ENCODE results near the gene TSSK2. TPM values are rescaled to one million over a fixed set of nuclear protein-coding genes. Genes with fewer than 3 reads are reported as not detected.

The TSSK2 gene
- total RNA-seq, 1 donor from 2014 or later: not detected

DNA sequence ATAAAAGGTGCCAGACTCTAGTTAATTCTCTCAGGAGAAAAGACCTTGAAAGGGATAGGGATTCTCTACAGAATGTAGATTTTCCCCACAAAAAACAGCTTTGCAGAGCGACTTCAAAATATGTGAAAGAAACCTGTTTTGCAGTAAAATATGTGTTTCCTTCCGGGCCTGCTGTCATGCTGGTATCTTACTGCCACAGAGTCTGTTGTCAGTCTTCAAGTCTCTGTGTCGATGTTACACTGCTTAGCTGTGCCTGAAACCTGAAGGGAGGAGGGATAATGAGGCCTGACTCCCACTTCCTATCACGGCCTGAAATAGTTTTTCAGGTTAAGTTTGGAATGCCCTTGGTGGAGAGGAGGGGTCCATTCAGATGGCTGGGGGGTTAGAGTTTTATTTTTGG lies 7.2 kb upstream of the TSSK2 start:
- no peak for FAIRE-seq
- peaks cover 3% of the 10 kb centered on the region for H3K36me3 ChIP-seq (ENCODE audit: control insufficient read depth, insufficient read depth, low read length)
- no peaks in the 10 kb centered on the region for H3K27me3 ChIP-seq (ENCODE audit: control insufficient read depth, insufficient read depth, low read length)
- no peak for DNase-seq (ENCODE audit: low read depth)
- H3K4me3 ChIP-seq (ENCODE audit: low read depth, low read length): no peak overlapping the region
- TF ChIP-seq, protein P1, sequence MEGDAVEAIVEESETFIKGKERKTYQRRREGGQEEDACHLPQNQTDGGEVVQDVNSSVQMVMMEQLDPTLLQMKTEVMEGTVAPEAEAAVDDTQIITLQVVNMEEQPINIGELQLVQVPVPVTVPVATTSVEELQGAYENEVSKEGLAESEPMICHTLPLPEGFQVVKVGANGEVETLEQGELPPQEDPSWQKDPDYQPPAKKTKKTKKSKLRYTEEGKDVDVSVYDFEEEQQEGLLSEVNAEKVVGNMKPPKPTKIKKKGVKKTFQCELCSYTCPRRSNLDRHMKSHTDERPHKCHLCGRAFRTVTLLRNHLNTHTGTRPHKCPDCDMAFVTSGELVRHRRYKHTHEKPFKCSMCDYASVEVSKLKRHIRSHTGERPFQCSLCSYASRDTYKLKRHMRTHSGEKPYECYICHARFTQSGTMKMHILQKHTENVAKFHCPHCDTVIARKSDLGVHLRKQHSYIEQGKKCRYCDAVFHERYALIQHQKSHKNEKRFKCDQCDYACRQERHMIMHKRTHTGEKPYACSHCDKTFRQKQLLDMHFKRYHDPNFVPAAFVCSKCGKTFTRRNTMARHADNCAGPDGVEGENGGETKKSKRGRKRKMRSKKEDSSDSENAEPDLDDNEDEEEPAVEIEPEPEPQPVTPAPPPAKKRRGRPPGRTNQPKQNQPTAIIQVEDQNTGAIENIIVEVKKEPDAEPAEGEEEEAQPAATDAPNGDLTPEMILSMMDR (IDR thresholded peaks at IDR 0.05; ENCODE audit: insufficient read depth, low read length, severe bottlenecking): no peak

DNA sequence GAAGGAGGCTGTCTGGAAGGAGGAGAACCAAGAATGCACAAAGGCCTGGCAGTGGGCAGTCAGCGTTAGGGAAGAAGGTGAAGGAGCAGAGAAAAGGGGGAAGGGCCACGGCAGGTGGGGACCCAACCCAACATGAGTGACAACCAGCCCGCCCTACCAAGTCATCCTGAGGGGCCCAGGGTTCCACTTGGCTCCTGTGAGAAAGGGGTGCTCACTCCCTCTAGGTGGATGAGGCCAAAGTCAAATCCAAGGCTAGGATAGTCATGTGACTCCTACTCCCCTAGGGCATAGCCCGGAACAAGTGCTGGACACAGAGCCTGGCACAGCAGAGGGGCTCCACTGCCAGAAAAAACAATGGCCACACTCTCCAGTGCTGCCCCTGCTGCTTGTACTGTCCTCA lies 6.7 kb upstream of the TSSK2 start:
- peaks cover 3% of the 10 kb centered on the region for H3K36me3 ChIP-seq (ENCODE audit: control insufficient read depth, insufficient read depth, low read length)
- DNase-seq (ENCODE audit: low read depth) (no peak), FAIRE-seq (peak; percentile 36)
- no peaks in the 10 kb centered on the region for H3K27me3 ChIP-seq (ENCODE audit: control insufficient read depth, insufficient read depth, low read length)
- TF ChIP-seq, protein P1 (IDR thresholded peaks at IDR 0.05; ENCODE audit: insufficient read depth, low read length, severe bottlenecking): no peak
- no peak overlapping the region for H3K4me3 ChIP-seq (ENCODE audit: low read depth, low read length)

DNA sequence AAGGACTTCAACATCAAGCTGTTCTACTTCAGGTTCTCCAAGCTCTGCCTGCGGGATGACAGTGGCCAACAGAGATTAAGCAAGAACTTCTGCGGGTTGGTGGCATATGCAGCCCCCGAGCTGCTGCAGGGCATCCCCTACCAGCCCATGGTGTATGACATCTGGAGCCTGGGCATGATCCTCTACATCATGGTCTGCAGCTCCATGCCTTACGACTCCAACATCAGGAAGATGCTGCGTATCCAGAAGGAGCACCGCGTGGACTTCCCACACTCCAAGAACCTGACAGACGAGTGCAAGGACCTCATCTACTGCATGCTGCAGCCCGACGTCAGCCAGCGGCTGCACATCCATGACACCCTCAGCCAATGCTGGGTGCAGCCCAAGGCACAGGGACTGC lies 6.1 kb upstream of the TSSK2 start:
- no peaks in the 10 kb centered on the region for H3K27me3 ChIP-seq (ENCODE audit: control insufficient read depth, insufficient read depth, low read length)
- no peak overlapping the region for H3K4me3 ChIP-seq (ENCODE audit: low read depth, low read length)
- TF ChIP-seq, protein P1 (IDR thresholded peaks at IDR 0.05; ENCODE audit: insufficient read depth, low read length, severe bottlenecking): no peak
- FAIRE-seq: no peak
- peaks cover 2% of the 10 kb centered on the region for H3K36me3 ChIP-seq (ENCODE audit: control insufficient read depth, insufficient read depth, low read length)
- DNase-seq (ENCODE audit: low read depth): no peak

DNA sequence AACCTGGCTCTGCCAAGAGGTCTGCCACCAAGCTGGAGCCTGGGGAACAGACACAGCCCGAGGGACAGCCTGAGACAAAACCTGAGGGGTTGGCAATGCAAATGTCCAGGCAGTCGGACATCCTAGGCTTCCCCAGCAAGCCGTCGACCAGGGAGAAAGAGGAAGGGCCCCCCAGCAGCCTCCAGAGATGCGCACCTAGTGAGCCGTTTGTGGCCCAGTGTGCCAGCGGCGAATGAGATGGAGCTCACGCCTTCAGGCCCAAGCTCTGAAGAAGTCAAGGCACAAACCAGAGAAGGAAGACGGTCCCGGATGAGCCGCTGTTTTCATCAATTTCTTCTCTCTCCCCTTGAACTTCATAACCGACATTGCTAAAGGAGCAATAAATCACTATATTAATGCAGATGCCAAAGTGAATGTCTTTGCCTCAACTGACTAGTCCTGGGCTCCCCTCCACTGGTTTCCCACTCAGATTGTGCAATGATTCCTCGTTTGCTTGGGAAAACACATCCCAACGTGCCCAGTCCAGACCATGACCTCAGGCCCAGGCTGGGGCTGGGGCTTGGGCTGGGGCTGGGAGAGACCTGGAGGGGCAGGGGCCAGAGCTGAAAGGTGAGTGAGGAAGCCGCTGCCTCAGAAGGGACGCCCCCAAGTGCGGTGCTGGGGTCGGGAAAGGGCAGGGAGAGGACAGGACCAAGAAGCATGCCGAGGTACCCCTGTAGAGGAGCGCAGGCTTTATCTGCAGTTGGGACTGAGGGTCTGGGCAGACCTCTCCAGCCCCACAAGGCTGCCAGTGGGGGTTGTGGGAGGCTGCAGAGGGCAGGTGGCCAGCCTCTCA lies 5.4 kb upstream of the TSSK2 start:
- no peak for FAIRE-seq
- Histone ChIP-seq H3K36me3 (ENCODE audit: control insufficient read depth, insufficient read depth, low read length) (no peaks in the 10 kb centered on the region), H3K4me3 (ENCODE audit: low read depth, low read length) (no peak overlapping the region), H3K27me3 (ENCODE audit: control insufficient read depth, insufficient read depth, low read length) (no peaks in the 10 kb centered on the region)
- TF ChIP-seq, protein P1 (IDR thresholded peaks at IDR 0.05; ENCODE audit: insufficient read depth, low read length, severe bottlenecking): no peak
- no peak for DNase-seq (ENCODE audit: low read depth)

DNA sequence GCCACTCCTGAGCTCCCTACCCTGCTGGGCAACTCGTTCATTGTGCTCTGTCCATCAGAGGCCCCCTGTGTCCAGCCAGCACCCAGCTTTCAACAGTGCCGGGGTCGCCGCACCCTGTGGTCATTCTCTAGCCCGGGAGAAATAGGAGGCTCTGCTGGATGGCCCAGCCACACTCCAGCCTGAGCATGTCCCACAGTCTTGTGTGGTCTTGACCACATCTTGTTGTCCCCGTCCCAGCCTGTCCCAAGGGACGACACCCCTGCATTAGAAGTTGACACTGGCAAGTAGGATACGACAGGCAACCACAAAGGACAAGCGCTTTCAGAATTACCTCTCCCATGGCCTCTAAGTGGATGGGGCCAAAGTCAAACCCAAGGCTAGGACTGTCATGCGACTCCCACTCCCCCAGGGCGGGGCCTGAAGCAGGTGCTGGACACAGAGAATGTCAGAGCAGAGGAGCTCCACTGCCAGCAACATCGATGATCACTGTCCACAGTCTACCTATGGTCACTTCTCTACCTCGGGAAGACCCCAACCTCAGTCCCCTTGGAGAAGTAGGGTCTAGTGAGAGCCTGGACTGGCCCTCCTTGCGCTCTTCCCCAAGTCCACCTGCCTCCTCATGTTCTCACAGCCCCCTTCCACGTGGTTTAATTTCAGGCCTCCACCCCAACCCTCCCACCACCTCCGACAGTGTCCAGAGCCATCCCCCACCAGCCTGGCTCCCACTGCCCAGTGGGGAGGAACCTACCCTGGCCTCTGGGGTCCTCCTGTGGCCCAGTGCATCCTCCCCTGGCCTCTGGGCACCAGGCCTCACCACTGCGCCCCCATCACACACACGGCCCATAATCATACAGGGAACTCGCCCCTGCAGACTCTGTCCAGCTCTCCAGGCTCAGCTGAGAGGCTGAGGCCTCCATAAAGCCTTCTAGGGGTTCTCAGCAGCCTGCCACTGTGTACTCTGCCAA lies 4.5 kb upstream of the TSSK2 start:
- Histone ChIP-seq H3K4me3 (ENCODE audit: low read depth, low read length) (no peak overlapping the region), H3K36me3 (ENCODE audit: control insufficient read depth, insufficient read depth, low read length) (no peaks in the 10 kb centered on the region), H3K27me3 (ENCODE audit: control insufficient read depth, insufficient read depth, low read length) (no peaks in the 10 kb centered on the region)
- no peak for FAIRE-seq
- no peak for DNase-seq (ENCODE audit: low read depth)
- TF ChIP-seq, protein P1 (IDR thresholded peaks at IDR 0.05; ENCODE audit: insufficient read depth, low read length, severe bottlenecking): no peak
